ENCODE measurements around the gene PAPLN. TPM values are rescaled to one million over a fixed set of nuclear protein-coding genes. Genes with fewer than 3 reads are reported as not detected.

PAPLN gene
- total and polyA plus RNA-seq, 3 experiments from 2014 or later: 0.18 to 0.31 (median 0.23) TPM

DNA sequence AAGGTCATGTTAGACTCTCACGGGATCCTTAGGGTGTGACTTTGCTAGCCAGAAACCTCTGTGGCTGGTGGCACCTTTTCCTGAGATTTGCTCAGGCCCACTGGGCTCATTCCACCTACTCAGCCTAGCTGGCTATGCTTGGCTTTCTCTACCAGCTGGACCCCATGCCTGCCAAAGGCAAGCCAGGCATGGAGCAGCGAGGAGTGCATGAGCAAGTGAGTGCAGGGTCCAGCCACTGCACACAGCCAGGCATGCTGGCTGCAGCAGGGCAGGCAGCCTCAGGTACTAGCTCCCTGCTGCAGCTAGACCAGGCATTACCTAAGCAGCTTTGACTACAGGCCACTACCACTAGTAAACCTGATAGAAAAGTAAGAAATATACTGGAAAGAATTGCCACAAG, 29.7 kb upstream of the PAPLN start:
- Histone ChIP-seq H3K4me3 (ENCODE audit: low read length) (no peak overlapping the region), H3K4me1 (ENCODE audit: insufficient read depth, low read length) (no peaks in the 10 kb centered on the region), H3K27me3 (ENCODE audit: insufficient read depth, low read length, poor library complexity, severe bottlenecking) (no peaks in the 10 kb centered on the region), H3K9me3 (ENCODE audit: low read length) (no peaks in the 10 kb centered on the region), H3K27ac (ENCODE audit: low read depth, low read length) (no peak overlapping the region), H3K36me3 (ENCODE audit: insufficient read depth, low read length) (peaks cover 23% of the 10 kb centered on the region)
- Mint-ChIP-seq H3K27ac (peak overlapping the region in 1 of 8 donors; percentile 19), H3K4me1 (no peaks in the 10 kb centered on the region), H3K27me3 (no peaks in the 10 kb centered on the region), H3K9me3 (no peaks in the 10 kb centered on the region), H3K36me3 (peaks cover 9 to 82% (median 31%) of the 10 kb centered on the region in 3 donors), H3K4me3 (no peak overlapping the region)
- DNase-seq: no peak
- ChIA-PET CTCF (no interaction called here), POLR2A (no interaction called here)

DNA sequence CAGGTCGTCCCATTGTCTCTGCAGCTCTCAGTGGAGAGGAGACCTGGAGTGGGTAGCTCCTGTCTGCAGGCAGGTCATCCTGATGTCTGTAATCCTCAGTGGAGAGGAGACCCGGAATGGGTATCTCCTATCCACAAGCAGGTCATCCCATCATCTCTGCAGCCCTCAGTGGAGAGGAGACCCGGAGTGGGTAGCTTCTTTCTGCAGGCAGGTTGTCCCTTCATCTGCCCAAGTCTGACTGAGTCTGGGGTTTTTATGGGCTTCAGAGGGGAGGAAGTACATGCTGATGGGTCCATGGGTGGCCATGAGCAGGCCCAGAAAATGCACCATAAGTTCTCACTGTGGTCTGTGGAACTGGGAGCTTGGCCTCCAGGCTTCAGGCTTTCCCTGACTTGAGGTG, 28.9 kb upstream of the PAPLN start:
- Mint-ChIP-seq H3K36me3 (peaks cover 8 to 84% (median 28%) of the 10 kb centered on the region in 3 donors), H3K4me1 (no peaks in the 10 kb centered on the region), H3K4me3 (no peak overlapping the region), H3K9me3 (no peaks in the 10 kb centered on the region), H3K27ac (no peak overlapping the region), H3K27me3 (no peaks in the 10 kb centered on the region)
- Histone ChIP-seq H3K27me3 (ENCODE audit: insufficient read depth, low read length, poor library complexity, severe bottlenecking) (no peaks in the 10 kb centered on the region), H3K27ac (ENCODE audit: low read depth, low read length) (no peak overlapping the region), H3K9me3 (ENCODE audit: low read length) (no peaks in the 10 kb centered on the region), H3K4me1 (ENCODE audit: insufficient read depth, low read length) (no peaks in the 10 kb centered on the region), H3K36me3 (ENCODE audit: insufficient read depth, low read length) (peaks cover 30% of the 10 kb centered on the region), H3K4me3 (ENCODE audit: low read length) (no peak overlapping the region)
- DNase-seq: no peak
- ChIA-PET CTCF (no interaction called here), POLR2A (no interaction called here)

DNA sequence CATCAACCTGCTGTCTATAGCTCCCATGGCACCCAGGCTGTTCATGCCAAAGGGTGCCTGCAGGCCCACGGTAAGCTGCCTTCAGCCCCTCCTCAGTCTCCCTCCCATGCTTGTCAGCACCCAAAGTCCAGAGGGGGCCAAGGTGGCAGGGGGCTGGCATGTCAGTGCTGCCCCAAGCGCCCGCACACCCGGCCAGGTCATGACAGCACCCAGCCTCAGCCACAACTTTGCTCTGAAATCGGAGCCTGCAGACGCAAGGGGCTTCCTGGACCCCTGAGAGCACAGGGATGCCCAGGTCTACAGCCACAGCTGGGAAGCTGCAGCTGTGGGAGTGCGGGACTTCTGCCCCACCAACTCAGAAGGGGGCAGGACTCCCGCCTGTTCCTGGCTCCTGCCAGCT, 28.5 kb upstream of the PAPLN start:
- DNase-seq: no peak
- Histone ChIP-seq H3K27ac (ENCODE audit: low read depth, low read length) (no peak overlapping the region), H3K36me3 (ENCODE audit: insufficient read depth, low read length) (peaks cover 32% of the 10 kb centered on the region), H3K9me3 (ENCODE audit: low read length) (no peaks in the 10 kb centered on the region), H3K27me3 (ENCODE audit: insufficient read depth, low read length, poor library complexity, severe bottlenecking) (no peaks in the 10 kb centered on the region), H3K4me3 (ENCODE audit: low read length) (no peak overlapping the region), H3K4me1 (ENCODE audit: insufficient read depth, low read length) (no peaks in the 10 kb centered on the region)
- H3K9me3 Mint-ChIP-seq: no peaks in the 10 kb centered on the region
- H3K36me3 Mint-ChIP-seq: peaks cover 5 to 85% (median 25%) of the 10 kb centered on the region in 3 donors
- ChIA-PET CTCF (no interaction called here), POLR2A (no interaction called here)
- no peaks in the 10 kb centered on the region for H3K27me3 Mint-ChIP-seq
- no peak overlapping the region for H3K27ac Mint-ChIP-seq
- no peak overlapping the region for H3K4me3 Mint-ChIP-seq
- H3K4me1 Mint-ChIP-seq: no peaks in the 10 kb centered on the region

DNA sequence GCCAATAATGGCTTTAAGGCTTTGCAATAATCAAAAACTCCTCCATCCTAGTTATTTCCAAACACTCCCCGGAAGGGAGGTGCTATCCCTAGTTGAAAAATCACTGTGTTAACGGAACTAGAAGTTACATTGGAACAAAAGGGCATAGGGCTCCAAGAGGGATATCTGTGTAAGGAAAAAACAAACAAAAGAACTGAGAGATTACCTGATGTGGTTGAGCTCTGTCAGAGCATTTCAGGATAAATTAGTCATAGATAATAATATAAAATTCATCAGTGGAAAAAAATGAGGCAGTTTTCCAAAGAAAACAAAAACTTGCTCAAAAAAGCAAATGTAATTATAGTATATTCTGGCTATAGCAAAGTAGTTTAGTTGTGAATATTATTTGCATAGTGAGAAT, 27.4 kb upstream of the PAPLN start:
- H3K27me3 ChIP-seq (ENCODE audit: insufficient read depth, low read length, poor library complexity, severe bottlenecking): no peaks in the 10 kb centered on the region
- no peak overlapping the region for H3K4me3 Mint-ChIP-seq
- H3K27ac Mint-ChIP-seq: no peak overlapping the region
- no peak for DNase-seq
- CTCF ChIA-PET: no interaction called here
- no peaks in the 10 kb centered on the region for H3K9me3 ChIP-seq (ENCODE audit: low read length)
- peaks cover 5 to 86% (median 26%) of the 10 kb centered on the region in 3 donors for H3K36me3 Mint-ChIP-seq
- H3K4me1 ChIP-seq (ENCODE audit: insufficient read depth, low read length): no peaks in the 10 kb centered on the region
- H3K4me1 Mint-ChIP-seq: no peaks in the 10 kb centered on the region
- POLR2A ChIA-PET: interaction anchor here (0.6 kb wide), 1 partner anchor 49 kb away, joined by 3 read pairs; no protein-coding TSS in a partner anchor
- H3K36me3 ChIP-seq (ENCODE audit: insufficient read depth, low read length): peaks cover 34% of the 10 kb centered on the region
- no peaks in the 10 kb centered on the region for H3K27me3 Mint-ChIP-seq
- H3K9me3 Mint-ChIP-seq: no peaks in the 10 kb centered on the region
- no peak overlapping the region for H3K4me3 ChIP-seq (ENCODE audit: low read length)
- no peak overlapping the region for H3K27ac ChIP-seq (ENCODE audit: low read depth, low read length)

DNA sequence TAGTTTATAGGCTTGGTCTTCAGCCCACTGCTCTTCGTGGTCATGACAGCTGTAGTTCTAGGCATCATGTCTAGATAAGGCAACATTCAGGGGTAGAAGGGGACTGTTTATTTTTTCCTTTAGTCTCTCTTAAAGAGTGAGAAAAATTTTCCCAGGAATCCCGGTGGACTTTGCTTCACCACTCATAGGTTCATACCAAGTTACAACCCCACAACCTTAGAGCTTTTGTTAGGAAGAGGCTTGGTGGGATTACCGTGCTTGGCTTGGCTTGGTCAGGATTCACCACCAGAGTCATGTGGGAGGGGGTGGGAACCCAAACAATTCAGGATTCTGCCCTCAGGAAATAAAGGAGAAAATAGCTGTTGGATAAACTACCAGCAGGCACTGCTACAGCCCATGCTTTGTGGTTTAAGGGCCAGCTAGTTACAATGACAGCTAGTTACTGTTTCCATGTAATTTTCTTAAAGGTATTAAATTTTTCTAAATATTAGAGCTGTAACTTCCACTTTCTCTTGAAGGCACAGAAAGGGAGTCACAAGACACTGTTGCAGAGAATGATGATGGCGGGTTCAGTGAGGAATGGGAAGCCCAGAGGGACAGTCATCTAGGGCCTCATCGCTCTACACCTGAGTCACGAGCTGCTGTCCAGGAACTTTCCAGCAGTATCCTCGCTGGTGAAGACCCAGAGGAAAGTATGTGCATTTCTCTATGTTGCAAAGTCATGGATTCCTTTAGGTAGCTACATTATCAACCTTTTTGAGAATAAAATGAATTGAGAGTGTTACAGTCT, 25.9 kb upstream of the PAPLN start:
- H3K27ac Mint-ChIP-seq: no peak overlapping the region
- no peaks in the 10 kb centered on the region for H3K4me1 Mint-ChIP-seq
- no peaks in the 10 kb centered on the region for H3K27me3 Mint-ChIP-seq
- H3K36me3 ChIP-seq (ENCODE audit: insufficient read depth, low read length): peaks cover 30% of the 10 kb centered on the region
- CTCF ChIA-PET: interaction anchor here (0.9 to 1.1 kb wide), 2 partner anchors 9 to 260 kb away, joined by 3 read pairs; no protein-coding TSS in a partner anchor
- H3K4me3 ChIP-seq (ENCODE audit: low read length): no peak overlapping the region
- H3K36me3 Mint-ChIP-seq: peaks cover 4 to 85% (median 18%) of the 10 kb centered on the region in 3 donors
- H3K9me3 ChIP-seq (ENCODE audit: low read length): no peaks in the 10 kb centered on the region
- no peaks in the 10 kb centered on the region for H3K27me3 ChIP-seq (ENCODE audit: insufficient read depth, low read length, poor library complexity, severe bottlenecking)
- H3K4me1 ChIP-seq (ENCODE audit: insufficient read depth, low read length): no peaks in the 10 kb centered on the region
- no peak overlapping the region for H3K4me3 Mint-ChIP-seq
- no peak overlapping the region for H3K27ac ChIP-seq (ENCODE audit: low read depth, low read length)
- DNase-seq: no peak
- H3K9me3 Mint-ChIP-seq: no peaks in the 10 kb centered on the region
- POLR2A ChIA-PET: no interaction called here

DNA sequence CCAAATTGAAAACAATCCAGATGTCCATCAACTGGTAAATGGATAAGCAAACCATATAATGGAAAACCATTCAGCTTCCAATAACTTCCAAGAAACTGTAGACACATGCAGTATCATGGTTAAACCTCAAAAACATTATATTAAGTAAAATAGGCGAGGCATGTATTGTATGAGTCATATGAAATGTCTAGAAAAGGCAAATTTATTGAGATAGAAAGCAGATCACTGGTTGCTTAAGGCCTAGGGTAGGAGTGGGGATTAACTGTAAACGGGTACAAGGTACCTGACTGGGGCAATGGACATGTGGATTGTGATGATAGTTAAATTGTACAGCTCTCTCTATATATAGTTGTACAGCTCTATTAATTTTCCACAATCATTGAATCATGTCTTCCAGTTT, 21.3 kb upstream of the PAPLN start:
- H3K4me3 ChIP-seq (ENCODE audit: low read length): no peak overlapping the region
- no peaks in the 10 kb centered on the region for H3K27me3 ChIP-seq (ENCODE audit: insufficient read depth, low read length, poor library complexity, severe bottlenecking)
- no peaks in the 10 kb centered on the region for H3K4me1 ChIP-seq (ENCODE audit: insufficient read depth, low read length)
- H3K36me3 Mint-ChIP-seq: peaks cover 0 to 82% (median 26%) of the 10 kb centered on the region in 3 donors
- H3K36me3 ChIP-seq (ENCODE audit: insufficient read depth, low read length): peaks cover 43% of the 10 kb centered on the region
- DNase-seq: no peak
- no peaks in the 10 kb centered on the region for H3K9me3 ChIP-seq (ENCODE audit: low read length)
- POLR2A ChIA-PET: no interaction called here
- H3K9me3 Mint-ChIP-seq: no peaks in the 10 kb centered on the region
- no peak overlapping the region for H3K4me3 Mint-ChIP-seq
- peak overlapping the region in 4 of 8 donors; percentile 32 to 56 (median 40) for H3K27ac Mint-ChIP-seq
- H3K27me3 Mint-ChIP-seq: no peaks in the 10 kb centered on the region
- no peak overlapping the region for H3K27ac ChIP-seq (ENCODE audit: low read depth, low read length)
- CTCF ChIA-PET: no interaction called here
- H3K4me1 Mint-ChIP-seq: no peaks in the 10 kb centered on the region

DNA sequence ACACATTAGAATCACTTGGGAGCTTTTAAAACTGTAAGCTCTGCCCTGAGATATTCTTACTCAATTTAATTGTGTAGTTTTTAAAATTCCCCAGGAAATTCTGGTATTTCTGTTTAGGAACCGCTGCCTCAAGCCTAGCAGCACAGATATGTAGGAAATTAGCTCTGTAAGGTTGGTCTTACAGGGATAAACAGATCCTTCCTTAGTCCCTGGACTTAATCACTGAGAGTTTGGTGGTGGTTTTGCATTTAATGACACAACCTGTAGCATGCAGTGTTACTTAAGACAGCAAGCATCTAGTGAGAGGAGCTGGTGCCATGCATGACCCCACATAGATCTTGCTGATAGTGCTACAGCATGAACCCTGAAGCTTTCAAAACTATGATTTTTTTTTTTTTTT, 19.9 kb upstream of the PAPLN start:
- Mint-ChIP-seq H3K4me1 (no peaks in the 10 kb centered on the region), H3K4me3 (no peak overlapping the region), H3K36me3 (peaks cover 0 to 85% (median 34%) of the 10 kb centered on the region in 3 donors), H3K27me3 (no peaks in the 10 kb centered on the region), H3K27ac (peak overlapping the region in 1 of 8 donors; percentile 40), H3K9me3 (no peaks in the 10 kb centered on the region)
- H3K27ac ChIP-seq (ENCODE audit: low read depth, low read length): no peak overlapping the region
- H3K4me1 ChIP-seq (ENCODE audit: insufficient read depth, low read length): no peaks in the 10 kb centered on the region
- CTCF ChIA-PET: no interaction called here
- DNase-seq: no peak
- H3K4me3 ChIP-seq (ENCODE audit: low read length): no peak overlapping the region
- no peaks in the 10 kb centered on the region for H3K27me3 ChIP-seq (ENCODE audit: insufficient read depth, low read length, poor library complexity, severe bottlenecking)
- peaks cover 42% of the 10 kb centered on the region for H3K36me3 ChIP-seq (ENCODE audit: insufficient read depth, low read length)
- no peaks in the 10 kb centered on the region for H3K9me3 ChIP-seq (ENCODE audit: low read length)
- POLR2A ChIA-PET: no interaction called here

DNA sequence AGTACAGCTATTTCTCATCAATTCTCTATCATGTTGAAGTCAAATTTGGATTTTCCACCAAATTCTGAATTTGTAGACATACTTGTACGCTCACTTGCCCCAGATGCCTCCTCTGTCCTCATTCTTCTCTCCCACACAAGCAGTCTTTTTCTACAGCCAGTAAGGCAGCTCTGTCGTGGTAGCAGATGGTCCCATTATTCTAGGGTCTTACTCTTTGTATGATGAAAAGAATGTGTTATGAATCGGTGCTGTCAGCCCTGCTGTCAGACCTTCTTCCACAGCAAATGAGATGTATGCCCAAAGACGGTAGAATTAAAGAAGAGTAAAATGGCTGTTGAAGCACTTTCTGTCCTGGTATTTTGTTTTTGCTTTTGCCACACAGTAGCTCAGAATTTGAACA, 17.2 kb upstream of the PAPLN start:
- ChIA-PET POLR2A (no interaction called here), CTCF (interaction anchor here (0.8 kb wide), 1 partner anchor 8 kb away, joined by 3 read pairs; no protein-coding TSS in a partner anchor)
- Histone ChIP-seq H3K27ac (ENCODE audit: low read depth, low read length) (no peak overlapping the region), H3K4me3 (ENCODE audit: low read length) (no peak overlapping the region), H3K4me1 (ENCODE audit: insufficient read depth, low read length) (no peaks in the 10 kb centered on the region), H3K9me3 (ENCODE audit: low read length) (no peaks in the 10 kb centered on the region), H3K27me3 (ENCODE audit: insufficient read depth, low read length, poor library complexity, severe bottlenecking) (no peaks in the 10 kb centered on the region), H3K36me3 (ENCODE audit: insufficient read depth, low read length) (peaks cover 25% of the 10 kb centered on the region)
- no peaks in the 10 kb centered on the region for H3K9me3 Mint-ChIP-seq
- H3K36me3 Mint-ChIP-seq: peaks cover 4 to 81% (median 30%) of the 10 kb centered on the region in 3 donors
- H3K4me3 Mint-ChIP-seq: no peak overlapping the region
- peak overlapping the region in 1 of 8 donors; percentile 5 for H3K27ac Mint-ChIP-seq
- no peaks in the 10 kb centered on the region for H3K27me3 Mint-ChIP-seq
- no peak for DNase-seq
- no peaks in the 10 kb centered on the region for H3K4me1 Mint-ChIP-seq

Measured in CD8-positive, alpha-beta memory T cell (primary cell).